HepG2 (cell line): ENCODE measurements around the gene RPS8.
A peak's percentile ranks its signal among the peaks of the same experiment; 100 is the strongest.

Experiments
- BRCA1 ChIP-seq: sonication (generic); formaldehyde crosslinking; IDR thresholded peaks from 2 replicates; pipeline ENCODE4 v1.4.0; 2020; ENCODE audit warnings: missing genetic modification reagents
- CTCF ChIP-seq: sonication (generic); formaldehyde crosslinking; IDR thresholded peaks from 2 replicates; pipeline ENCODE4 v1.5.0; 2020; ENCODE audit warnings: mild to moderate bottlenecking, missing genetic modification reagents, moderate library complexity
- DBP ChIP-seq: sonication (generic); formaldehyde crosslinking; IDR thresholded peaks from 2 replicates; pipeline ENCODE4 v1.4.0; 2020; ENCODE audit warnings: missing genetic modification reagents; ENCODE audit errors: not compliant biosample characterization
- E2F5 ChIP-seq: sonication (generic); formaldehyde crosslinking; conservative IDR thresholded peaks from 2 replicates; pipeline ENCODE4 v1.4.0; 2020; ENCODE audit warnings: missing genetic modification reagents
- EP300 ChIP-seq, 3 experiments: sonication (generic) in 1 of 3; formaldehyde crosslinking in 1 of 3; IDR thresholded peaks; 2 replicates each; pipeline versions ENCODE4 v1.5.1 to v1.6.1; 2011 to 2020; ENCODE audit warnings: low read depth in 2 of 3, low read length in 2 of 3, borderline replicate concordance in 1 of 3, improper control_type of control experiment in 1 of 3, mild to moderate bottlenecking in 1 of 3, missing genetic modification reagents in 1 of 3, moderate library complexity in 1 of 3
- FOXM1 ChIP-seq: sonication (generic); formaldehyde crosslinking; IDR thresholded peaks from 2 replicates; pipeline ENCODE4 v1.5.0; 2020; ENCODE audit warnings: missing genetic modification reagents
- FOXP1 ChIP-seq, 2 experiments: fragments of 450-650 bp in 1 of 2; IDR thresholded peaks; 2 replicates each; pipeline ENCODE4 v1.6.1; 2017 to 2018; ENCODE audit warnings: antibody characterized with exemption in 1 of 2
- HDAC6 ChIP-seq: fragments of 200-600 bp; sonication (generic); IDR thresholded peaks from 2 replicates; pipeline ENCODE4 v1.7.0; 2017; ENCODE audit warnings: mild to moderate bottlenecking, antibody characterized with exemption, low read length, low read depth
- KDM4B ChIP-seq: sonication (generic); formaldehyde crosslinking; IDR thresholded peaks from 2 replicates; pipeline ENCODE4 v1.4.0; 2020; ENCODE audit warnings: missing genetic modification reagents
- MTA3 ChIP-seq: sonication (generic); formaldehyde crosslinking; IDR thresholded peaks from 2 replicates; pipeline ENCODE4 v1.4.0; 2020; ENCODE audit warnings: missing genetic modification reagents
- SMC3 ChIP-seq: IDR thresholded peaks from 2 replicates; pipeline ENCODE4 v1.6.1; 2011; ENCODE audit warnings: low read length, improper control_type of control experiment
- ZFP36L1 ChIP-seq: sonication (generic); formaldehyde crosslinking; IDR thresholded peaks from 2 replicates; pipeline ENCODE4 v1.8.0; 2022; ENCODE audit warnings: mild to moderate bottlenecking, missing genetic modification reagents, moderate library complexity
- ZNF24 ChIP-seq: fragments of 450-650 bp; IDR thresholded peaks from 2 replicates; pipeline ENCODE4 v1.6.1; 2017; ENCODE audit warnings: antibody characterized with exemption, mild to moderate bottlenecking
- TF ChIP-seq, protein P1 (sequence below), 2 experiments: sonication (generic) in 1 of 2; formaldehyde crosslinking in 1 of 2; IDR thresholded peaks; 2 replicates each; pipeline versions ENCODE4 v1.5.1 to v1.6.1; 2011 to 2020; ENCODE audit warnings: borderline replicate concordance in 1 of 2, low read depth in 1 of 2, low read length in 1 of 2, mild to moderate bottlenecking in 1 of 2, missing genetic modification reagents in 1 of 2, moderate library complexity in 1 of 2

DNA sequence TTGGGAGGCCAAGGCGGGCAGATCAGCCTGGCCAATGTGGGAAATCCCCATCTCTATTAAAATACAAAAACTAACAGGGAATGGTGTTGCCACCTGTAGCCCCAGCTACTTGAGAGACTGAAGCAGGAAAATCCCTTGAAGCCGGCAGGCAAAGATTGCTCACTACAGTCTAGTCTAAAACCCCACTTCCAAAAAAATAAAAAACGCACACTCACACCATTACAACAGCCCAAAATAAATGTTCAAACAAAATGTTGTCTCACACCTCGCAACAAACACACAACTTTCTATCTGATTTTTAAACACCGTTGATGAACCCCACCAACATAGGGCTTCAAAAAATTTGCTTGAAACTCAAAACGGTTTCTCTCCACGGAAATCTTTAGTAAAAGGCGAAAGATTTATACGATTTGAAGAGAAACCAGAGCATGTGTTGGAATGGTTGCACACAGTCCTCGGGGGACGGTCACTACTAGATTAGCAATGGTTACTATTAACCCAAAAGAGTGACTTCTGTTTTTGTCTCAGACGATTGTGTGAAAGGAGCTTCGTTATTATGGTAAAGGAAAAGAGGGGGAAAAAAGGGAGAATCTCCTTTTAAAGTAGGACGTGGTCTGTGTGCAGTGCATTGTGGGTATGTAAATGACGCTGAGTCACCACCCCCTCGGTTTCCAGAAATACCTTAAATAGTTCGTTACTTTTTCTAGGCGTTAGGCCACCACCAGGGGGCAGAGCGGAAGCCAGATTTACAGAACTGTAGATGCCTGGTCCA lies 44.4 kb upstream of the RPS8 start, which contains the start of gene RNU5D-1:
- TF ChIP-seq MTA3 (CRISPR knock-in tag), result no peak
- peak; percentile 10; the same call in 1 of the 2 replicates for TF ChIP-seq SMC3
- no peak for TF ChIP-seq E2F5 (CRISPR knock-in tag)
- TF ChIP-seq ZFP36L1, result peak; percentile 88; the same call in 1 of the 2 replicates
- no peak for TF ChIP-seq DBP (CRISPR knock-in tag)
- no peak; the same call in 1 of the 2 replicates for TF ChIP-seq FOXP1 (IDR thresholded peaks at IDR 0.05)
- TF ChIP-seq FOXP1 (CRISPR knock-in tag; IDR thresholded peaks at IDR 0.05), result no peak
- TF ChIP-seq FOXM1 (CRISPR knock-in tag), result no peak
- TF ChIP-seq, protein P1, sequence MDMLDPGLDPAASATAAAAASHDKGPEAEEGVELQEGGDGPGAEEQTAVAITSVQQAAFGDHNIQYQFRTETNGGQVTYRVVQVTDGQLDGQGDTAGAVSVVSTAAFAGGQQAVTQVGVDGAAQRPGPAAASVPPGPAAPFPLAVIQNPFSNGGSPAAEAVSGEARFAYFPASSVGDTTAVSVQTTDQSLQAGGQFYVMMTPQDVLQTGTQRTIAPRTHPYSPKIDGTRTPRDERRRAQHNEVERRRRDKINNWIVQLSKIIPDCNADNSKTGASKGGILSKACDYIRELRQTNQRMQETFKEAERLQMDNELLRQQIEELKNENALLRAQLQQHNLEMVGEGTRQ (IDR thresholded peaks at IDR 0.05; ENCODE audit: low read depth, low read length), result no peak
- TF ChIP-seq, protein P1 (CRISPR knock-in tag; IDR thresholded peaks at IDR 0.05; ENCODE audit: borderline replicate concordance), result peak; percentile 39; the same call in 1 of the 2 replicates
- TF ChIP-seq EP300 (IDR thresholded peaks at IDR 0.05; ENCODE audit: low read depth in 2 of 2, low read length in 2 of 2), result peak in 1 of 2 experiments; percentile 27; a peak in 1 of 4 replicates
- TF ChIP-seq EP300 (CRISPR knock-in tag; IDR thresholded peaks at IDR 0.05; ENCODE audit: borderline replicate concordance), result peak; percentile 62; the same call in 1 of the 2 replicates
- no peak for TF ChIP-seq KDM4B
- TF ChIP-seq ZNF24, result no peak
- TF ChIP-seq CTCF (CRISPR knock-in tag), result peak; percentile 79
- no peak for TF ChIP-seq BRCA1 (CRISPR knock-in tag)
- 0 out of 2 replicates have a peak, but pooled peaks have one; percentile 79 for TF ChIP-seq HDAC6
